ENCODE results near the gene ZNF200. TPM values are rescaled to one million over a fixed set of nuclear protein-coding genes. Genes with fewer than 3 reads are reported as not detected.

ZNF200 gene
- total RNA-seq, 1 donor from 2014 or later = 11.2 TPM

DNA sequence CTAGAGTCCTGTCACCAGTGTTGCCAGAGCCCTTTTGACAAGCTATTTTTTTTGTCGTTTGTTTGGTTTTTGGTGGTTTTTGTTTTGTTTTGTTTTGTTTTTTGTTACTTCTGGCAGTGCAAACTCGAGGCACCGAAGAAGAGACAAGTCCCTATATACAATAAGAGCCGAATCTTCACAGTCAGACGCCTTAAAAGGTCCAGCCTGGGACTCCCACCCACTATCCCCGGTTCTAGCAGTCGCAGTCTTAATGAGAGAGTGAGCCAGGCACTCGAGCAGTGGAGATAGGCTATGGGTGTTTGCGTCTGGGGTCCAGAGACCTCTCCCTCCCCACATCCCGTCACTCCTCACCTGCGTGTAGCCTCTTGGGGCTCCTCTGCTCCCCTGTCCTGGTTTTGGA, 45.1 kb downstream of the ZNF200 start:
- TF ChIP-seq, protein P1, sequence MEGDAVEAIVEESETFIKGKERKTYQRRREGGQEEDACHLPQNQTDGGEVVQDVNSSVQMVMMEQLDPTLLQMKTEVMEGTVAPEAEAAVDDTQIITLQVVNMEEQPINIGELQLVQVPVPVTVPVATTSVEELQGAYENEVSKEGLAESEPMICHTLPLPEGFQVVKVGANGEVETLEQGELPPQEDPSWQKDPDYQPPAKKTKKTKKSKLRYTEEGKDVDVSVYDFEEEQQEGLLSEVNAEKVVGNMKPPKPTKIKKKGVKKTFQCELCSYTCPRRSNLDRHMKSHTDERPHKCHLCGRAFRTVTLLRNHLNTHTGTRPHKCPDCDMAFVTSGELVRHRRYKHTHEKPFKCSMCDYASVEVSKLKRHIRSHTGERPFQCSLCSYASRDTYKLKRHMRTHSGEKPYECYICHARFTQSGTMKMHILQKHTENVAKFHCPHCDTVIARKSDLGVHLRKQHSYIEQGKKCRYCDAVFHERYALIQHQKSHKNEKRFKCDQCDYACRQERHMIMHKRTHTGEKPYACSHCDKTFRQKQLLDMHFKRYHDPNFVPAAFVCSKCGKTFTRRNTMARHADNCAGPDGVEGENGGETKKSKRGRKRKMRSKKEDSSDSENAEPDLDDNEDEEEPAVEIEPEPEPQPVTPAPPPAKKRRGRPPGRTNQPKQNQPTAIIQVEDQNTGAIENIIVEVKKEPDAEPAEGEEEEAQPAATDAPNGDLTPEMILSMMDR (IDR thresholded peaks at IDR 0.05; ENCODE audit: unreplicated experiment) = no peak
- Mint-ChIP-seq H3K4me3 (ENCODE audit: low read depth) (peak overlapping the region; percentile 32), H3K36me3 (ENCODE audit: insufficient read depth) (no peaks in the 10 kb centered on the region), H3K4me1 (ENCODE audit: low read depth) (peaks cover 5% of the 10 kb centered on the region), H3K27me3 (peaks cover 81% of the 10 kb centered on the region), H3K27ac (peak overlapping the region; percentile 57), H3K9me3 (ENCODE audit: low read depth) (no peaks in the 10 kb centered on the region)
- DNase-seq (ENCODE audit: low spot score, unreplicated experiment) = no peak

DNA sequence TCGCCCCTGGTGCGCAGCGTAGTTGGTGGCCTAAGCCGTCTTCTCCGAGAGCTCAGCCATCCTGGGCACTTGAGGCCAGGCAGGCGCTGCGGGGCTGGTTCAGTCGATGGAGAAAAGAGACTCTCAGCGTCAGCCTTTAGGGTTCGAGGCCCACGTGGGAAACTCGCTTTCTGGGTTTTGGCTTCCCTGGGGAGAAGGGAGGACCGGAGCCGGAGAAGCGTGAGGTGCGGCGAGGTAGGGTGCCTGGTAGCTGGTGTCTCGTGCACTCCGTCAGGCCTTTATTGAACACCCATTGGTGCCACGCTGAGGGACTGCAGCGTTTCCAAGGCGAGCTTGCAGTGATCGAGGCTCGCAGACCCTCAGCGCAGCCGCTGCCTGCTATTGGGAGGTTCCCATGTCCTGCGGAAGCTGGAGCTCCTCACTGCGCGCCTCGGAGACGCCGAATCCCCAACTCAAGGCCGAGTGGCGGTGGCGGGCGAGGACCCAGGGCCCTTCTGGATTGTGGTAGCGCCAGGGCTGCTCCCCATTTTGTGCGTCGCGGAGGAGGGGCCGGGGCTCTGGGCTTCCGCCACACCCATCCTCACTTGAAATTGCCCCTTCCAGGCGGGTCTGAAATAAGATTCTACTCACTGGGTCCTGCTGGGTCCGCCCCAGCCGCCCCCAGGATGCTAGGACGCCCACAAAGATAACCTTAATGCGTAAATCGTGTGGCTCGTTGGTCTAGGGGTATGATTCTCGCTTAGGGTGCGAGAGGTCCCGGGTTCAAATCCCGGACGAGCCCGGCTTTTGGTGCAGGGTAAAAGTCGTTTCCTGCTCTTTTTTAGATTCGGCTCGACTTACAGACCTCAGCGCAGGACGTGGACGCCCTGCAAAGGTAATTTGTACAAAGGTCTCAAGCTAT, 45.8 kb downstream of the ZNF200 start:
- Mint-ChIP-seq H3K9me3 (ENCODE audit: low read depth) (no peaks in the 10 kb centered on the region), H3K4me1 (ENCODE audit: low read depth) (peaks cover 5% of the 10 kb centered on the region), H3K4me3 (ENCODE audit: low read depth) (peak overlapping the region; percentile 72), H3K36me3 (ENCODE audit: insufficient read depth) (no peaks in the 10 kb centered on the region), H3K27ac (peak overlapping the region; percentile 33), H3K27me3 (peaks cover 79% of the 10 kb centered on the region)
- TF ChIP-seq, protein P1 (IDR thresholded peaks at IDR 0.05; ENCODE audit: unreplicated experiment) = no peak
- DNase-seq (ENCODE audit: low spot score, unreplicated experiment) = no peak

DNA sequence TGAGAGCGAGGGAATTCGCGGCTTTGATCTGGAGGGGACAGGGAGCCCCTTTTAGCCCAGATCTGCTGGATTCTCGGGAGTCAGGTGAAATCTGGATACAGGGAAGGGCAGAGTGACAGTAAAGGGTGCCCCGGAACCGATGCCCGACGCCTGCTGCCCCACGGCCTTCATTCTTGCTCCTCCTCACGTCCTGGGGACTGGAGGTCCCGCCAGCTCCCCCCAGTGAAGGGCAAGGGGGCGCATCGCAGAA, 46.4 kb downstream of the ZNF200 start:
- Mint-ChIP-seq H3K36me3 (ENCODE audit: insufficient read depth) (no peaks in the 10 kb centered on the region), H3K27me3 (peaks cover 79% of the 10 kb centered on the region), H3K27ac (no peak overlapping the region), H3K9me3 (ENCODE audit: low read depth) (no peaks in the 10 kb centered on the region), H3K4me3 (ENCODE audit: low read depth) (peak overlapping the region; percentile 72), H3K4me1 (ENCODE audit: low read depth) (peaks cover 8% of the 10 kb centered on the region)
- no peak for DNase-seq (ENCODE audit: low spot score, unreplicated experiment)
- TF ChIP-seq, protein P1 (IDR thresholded peaks at IDR 0.05; ENCODE audit: unreplicated experiment) = no peak

DNA sequence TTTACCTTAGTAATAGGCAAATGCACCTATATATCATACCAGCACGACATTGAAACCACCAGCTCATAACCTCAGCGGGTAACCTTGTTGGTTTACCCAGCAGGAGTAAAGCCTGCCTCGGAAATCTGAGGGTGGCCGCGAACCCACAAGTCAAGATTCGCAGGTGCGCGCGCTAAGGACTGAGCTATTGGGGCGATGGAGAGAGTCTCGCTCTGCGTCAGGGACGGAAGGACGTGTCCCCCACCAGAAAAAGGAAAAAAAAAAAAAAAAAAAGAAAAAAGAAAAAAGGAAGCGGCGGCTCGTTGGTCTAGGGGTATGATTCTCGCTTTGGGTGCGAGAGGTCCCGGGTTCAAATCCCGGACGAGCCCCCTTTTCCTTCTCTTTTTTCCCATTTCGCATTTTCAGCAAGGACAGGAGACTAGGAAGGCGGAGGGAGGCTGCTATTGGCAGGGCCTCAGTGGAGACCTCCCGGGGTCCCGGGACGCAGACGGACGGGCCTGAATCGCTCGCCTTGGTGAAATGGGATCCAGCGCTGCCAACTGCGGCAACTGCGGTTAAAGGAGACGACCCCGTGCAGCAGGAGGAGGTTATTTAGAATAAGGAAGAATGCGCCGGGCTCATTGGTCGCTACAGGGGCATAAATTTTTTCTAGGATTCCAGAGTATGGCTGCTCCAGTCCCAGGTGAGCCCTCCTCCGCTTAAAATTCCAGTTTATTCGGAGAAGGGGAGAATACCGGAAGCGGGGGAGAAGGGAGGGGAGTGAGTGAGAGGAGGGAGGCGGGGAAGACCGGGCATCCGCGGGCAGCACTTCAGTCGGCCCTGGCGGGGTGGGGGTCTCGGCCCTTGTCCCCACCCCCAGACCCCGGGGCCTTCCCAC, 46.9 kb downstream of the ZNF200 start, which contains the start of gene OR1F1:
OR1F1 (plus strand) TSS at position 407 of the 877 bp plus-strand sequence.
- no peak for DNase-seq (ENCODE audit: low spot score, unreplicated experiment)
- H3K4me3 Mint-ChIP-seq (ENCODE audit: low read depth) = peak within 1 kb of the TSS; percentile 72
- H3K36me3 Mint-ChIP-seq (ENCODE audit: insufficient read depth) = no peaks in the 10 kb centered on the region
- no peaks in the 10 kb centered on the region for H3K9me3 Mint-ChIP-seq (ENCODE audit: low read depth)
- H3K27ac Mint-ChIP-seq = peak within 1 kb of the TSS; percentile 90
- H3K27me3 Mint-ChIP-seq = peaks cover 85% of the 10 kb centered on the region
- H3K4me1 Mint-ChIP-seq (ENCODE audit: low read depth) = peaks cover 9% of the 10 kb centered on the region
- TF ChIP-seq, protein P1 (IDR thresholded peaks at IDR 0.05; ENCODE audit: unreplicated experiment) = no peak

DNA sequence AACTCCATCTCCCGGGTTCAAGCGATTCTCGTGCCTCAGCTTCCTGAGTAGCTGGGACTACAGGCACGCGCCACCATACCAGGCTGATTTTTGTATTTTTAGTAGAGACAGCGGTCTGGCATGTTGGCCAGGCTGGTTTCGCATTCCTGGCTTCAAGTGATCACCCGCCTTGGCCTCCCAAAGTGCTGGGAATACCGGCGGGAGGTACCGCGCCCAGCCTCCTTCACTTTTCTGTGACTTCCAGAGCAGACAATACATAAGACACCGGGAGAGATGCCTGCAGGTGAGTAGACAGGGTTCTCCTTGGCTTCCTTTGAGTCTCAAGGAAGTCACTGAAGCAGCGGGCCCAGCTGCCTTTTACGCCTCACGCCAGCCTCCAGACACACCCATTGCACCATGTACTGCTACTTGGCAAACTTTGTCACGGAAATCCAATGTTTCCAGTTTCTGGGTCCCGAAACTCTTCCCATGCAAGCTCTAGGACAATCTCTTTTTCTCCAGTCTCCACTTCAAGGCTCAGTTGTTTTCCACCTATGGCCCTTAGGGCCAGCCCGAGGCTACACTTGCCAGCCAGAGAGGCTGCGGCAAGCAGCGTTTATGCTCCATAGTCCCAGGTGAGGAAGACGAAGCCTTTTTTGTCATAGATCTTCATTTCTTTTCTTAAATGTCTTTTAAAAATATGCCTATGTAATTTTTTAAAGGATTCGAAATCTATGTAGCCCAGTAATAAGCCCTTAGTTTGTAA, 47.8 kb downstream of the ZNF200 start:
- Mint-ChIP-seq H3K27me3 (peaks cover 90% of the 10 kb centered on the region), H3K4me3 (ENCODE audit: low read depth) (no peak overlapping the region), H3K4me1 (ENCODE audit: low read depth) (peaks cover 9% of the 10 kb centered on the region), H3K27ac (no peak overlapping the region), H3K9me3 (ENCODE audit: low read depth) (no peaks in the 10 kb centered on the region), H3K36me3 (ENCODE audit: insufficient read depth) (no peaks in the 10 kb centered on the region)
- TF ChIP-seq, protein P1 (IDR thresholded peaks at IDR 0.05; ENCODE audit: unreplicated experiment) = no peak
- no peak for DNase-seq (ENCODE audit: low spot score, unreplicated experiment)
